ENCODE data around the gene CDKN2D.
"Not testable (repeated sequence)": the region's sequence is repeated elsewhere in the genome, so short reads cannot be mapped to it uniquely, and the experiment has no call there.

CDKN2D gene

DNA sequence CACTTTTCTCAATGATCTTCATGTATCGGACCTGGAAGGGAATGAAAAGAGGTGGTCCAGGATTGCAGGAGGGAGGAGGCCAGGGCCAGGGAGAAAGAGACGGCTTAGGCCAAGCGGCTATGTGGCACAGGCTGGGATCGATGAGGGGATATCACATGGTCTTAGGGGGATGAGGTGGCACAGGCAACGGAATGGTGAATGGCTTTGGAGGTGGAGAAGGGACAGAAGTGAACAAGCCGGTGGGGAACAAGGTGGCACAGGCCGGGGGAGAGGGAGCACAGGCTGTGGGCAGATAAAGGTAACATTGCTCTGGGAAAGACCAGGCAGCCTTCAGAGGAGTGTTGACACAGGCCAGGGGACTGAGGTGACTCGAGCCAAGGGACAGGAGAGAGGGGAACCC, 5.7 kb upstream of the CDKN2D start:
- Histone ChIP-seq H4K20me1 (ENCODE audit: insufficient read depth, low read length) (no peaks in the 10 kb centered on the region), H3K4me2 (ENCODE audit: low read length) (no peak overlapping the region), H3F3A (ENCODE audit: insufficient read depth, low read length) (no peaks in the 10 kb centered on the region), H3K9ac (ENCODE audit: low read length) (no peak overlapping the region), H3K27me3 (ENCODE audit: insufficient read depth, low read length) (peaks cover 5% of the 10 kb centered on the region; the same call in 1 of the 2 replicates), H3K9me3 (ENCODE audit: low read length) (no peaks in the 10 kb centered on the region), H3K79me2 (ENCODE audit: insufficient read depth, low read length) (no peaks in the 10 kb centered on the region), H3K4me1 (ENCODE audit: insufficient read depth, low read length, severe bottlenecking) (peaks cover 6% of the 10 kb centered on the region), H3K36me3 (ENCODE audit: insufficient read depth, low read length) (no peaks in the 10 kb centered on the region), H3K4me3 (ENCODE audit: low read depth, low read length, poor library complexity, severe bottlenecking) (no peak overlapping the region), H3K27ac (ENCODE audit: low read depth, low read length, poor library complexity, severe bottlenecking) (no peak overlapping the region), H3K9me2 (ENCODE audit: low read depth, low read length) (no peaks in the 10 kb centered on the region), H2AFZ (ENCODE audit: low read length) (no peak overlapping the region)
- TF ChIP-seq CTCF (IDR thresholded peaks at IDR 0.05; ENCODE audit: low read length) (no peak), EZH2 (IDR thresholded peaks at IDR 0.05; ENCODE audit: borderline replicate concordance, low read length) (no peak)

- H3K9ac ChIP-seq (ENCODE audit: low read length); H3K36me3 ChIP-seq (ENCODE audit: insufficient read depth, low read length); H2AFZ ChIP-seq (ENCODE audit: low read length); H4K20me1 ChIP-seq (ENCODE audit: insufficient read depth, low read length); H3K4me3 ChIP-seq (ENCODE audit: low read depth, low read length, poor library complexity, severe bottlenecking); H3K79me2 ChIP-seq (ENCODE audit: insufficient read depth, low read length); H3K4me1 ChIP-seq (ENCODE audit: insufficient read depth, low read length, severe bottlenecking); H3K9me3 ChIP-seq (ENCODE audit: low read length); H3K27ac ChIP-seq (ENCODE audit: low read depth, low read length, poor library complexity, severe bottlenecking); H3F3A ChIP-seq (ENCODE audit: insufficient read depth, low read length); H3K4me2 ChIP-seq (ENCODE audit: low read length); H3K27me3 ChIP-seq (ENCODE audit: insufficient read depth, low read length); H3K9me2 ChIP-seq (ENCODE audit: low read depth, low read length): not testable (repeated sequence)
Measured at GRCh38 chr19:10573793-10574192, 5.0 kb upstream of the CDKN2D start.

GRCh38 chr19:10568062-10568825, 535 bp downstream of the CDKN2D start:
- no peaks in the 10 kb centered on the region for H3K9me2 ChIP-seq (ENCODE audit: low read depth, low read length)
- peaks cover 38% of the 10 kb centered on the region for H3K4me1 ChIP-seq (ENCODE audit: insufficient read depth, low read length, severe bottlenecking)
- peak overlapping the region; percentile 67 for H3K4me3 ChIP-seq (ENCODE audit: low read depth, low read length, poor library complexity, severe bottlenecking)
- peak overlapping the region; percentile 64 for H3K9ac ChIP-seq (ENCODE audit: low read length)
- no peaks in the 10 kb centered on the region for H3K9me3 ChIP-seq (ENCODE audit: low read length)
- peak overlapping the region; percentile 65 for H3K4me2 ChIP-seq (ENCODE audit: low read length)
- peak overlapping the region; percentile 27 for H3K27ac ChIP-seq (ENCODE audit: low read depth, low read length, poor library complexity, severe bottlenecking)
- H3K36me3 ChIP-seq (ENCODE audit: insufficient read depth, low read length) = peaks cover 8% of the 10 kb centered on the region; the same call in 1 of the 2 replicates
- peaks cover 9% of the 10 kb centered on the region; the same call in 1 of the 2 replicates for H3F3A ChIP-seq (ENCODE audit: insufficient read depth, low read length)
- TF ChIP-seq EZH2 (IDR thresholded peaks at IDR 0.05; ENCODE audit: borderline replicate concordance, low read length) = no peak
- peak; percentile 14; the same call in 1 of the 2 replicates for TF ChIP-seq CTCF (IDR thresholded peaks at IDR 0.05; ENCODE audit: low read length)
- no peaks in the 10 kb centered on the region for H4K20me1 ChIP-seq (ENCODE audit: insufficient read depth, low read length)
- no peak overlapping the region for H2AFZ ChIP-seq (ENCODE audit: low read length)
- H3K27me3 ChIP-seq (ENCODE audit: insufficient read depth, low read length) = no peaks in the 10 kb centered on the region
- peaks cover 10% of the 10 kb centered on the region for H3K79me2 ChIP-seq (ENCODE audit: insufficient read depth, low read length)

DNA sequence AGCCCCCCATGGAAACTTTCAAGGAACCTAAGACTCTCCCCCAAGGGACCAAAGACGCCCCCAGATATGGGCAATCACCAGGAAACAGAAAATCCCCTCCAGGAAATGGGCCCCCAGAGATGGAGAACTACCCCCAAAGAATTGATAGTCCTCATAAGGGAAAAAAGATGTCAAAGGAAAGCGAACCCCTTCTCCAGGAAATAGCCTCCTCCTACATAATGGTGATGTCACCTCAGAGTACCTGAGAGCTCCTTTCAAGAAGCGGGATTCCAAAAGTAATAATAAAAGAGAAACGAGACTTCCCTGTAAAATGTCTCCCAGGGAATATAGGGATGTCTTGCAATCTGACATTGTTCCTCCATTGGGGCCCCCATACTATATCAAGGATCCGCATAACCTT, 1.1 kb downstream of the CDKN2D start:
- no peak for TF ChIP-seq EZH2 (IDR thresholded peaks at IDR 0.05; ENCODE audit: borderline replicate concordance, low read length)
- no peak for TF ChIP-seq CTCF (IDR thresholded peaks at IDR 0.05; ENCODE audit: low read length)
- Histone ChIP-seq H3K9me2 (ENCODE audit: low read depth, low read length) (no peaks in the 10 kb centered on the region), H2AFZ (ENCODE audit: low read length) (no peak overlapping the region), H3K9ac (ENCODE audit: low read length) (peak overlapping the region; percentile 64), H3K4me1 (ENCODE audit: insufficient read depth, low read length, severe bottlenecking) (peaks cover 38% of the 10 kb centered on the region), H3K4me3 (ENCODE audit: low read depth, low read length, poor library complexity, severe bottlenecking) (peak overlapping the region; percentile 67), H3K36me3 (ENCODE audit: insufficient read depth, low read length) (peaks cover 9% of the 10 kb centered on the region), H3K27me3 (ENCODE audit: insufficient read depth, low read length) (no peaks in the 10 kb centered on the region), H4K20me1 (ENCODE audit: insufficient read depth, low read length) (no peaks in the 10 kb centered on the region), H3F3A (ENCODE audit: insufficient read depth, low read length) (peaks cover 9% of the 10 kb centered on the region; the same call in 1 of the 2 replicates), H3K79me2 (ENCODE audit: insufficient read depth, low read length) (peaks cover 10% of the 10 kb centered on the region), H3K4me2 (ENCODE audit: low read length) (peak overlapping the region; percentile 65), H3K9me3 (ENCODE audit: low read length) (no peaks in the 10 kb centered on the region), H3K27ac (ENCODE audit: low read depth, low read length, poor library complexity, severe bottlenecking) (no peak overlapping the region)
